AG04449 (cell line): Measurements from ENCODE around the gene ADAT1.

Source experiments
- CTCF ChIA-PET: fragments of 350-600 bp; formaldehyde crosslinking; extraction: SDS; loops from one replicate; lab custom pipeline; 2021; ENCODE audit warnings: antibody characterized with exemption; lab: Yijun Ruan, JAX
- POLR2A ChIA-PET: fragments of 400-600, 350-600 bp; formaldehyde crosslinking; extraction: SDS; loops from one replicate; lab custom pipeline; 2020; ENCODE audit warnings: antibody characterized with exemption, inconsistent platforms; lab: Yijun Ruan, JAX
- DNase-seq: peaks from one replicate; pipeline ENCODE4 v3.0.0-alpha.2; 2010; ENCODE audit warnings: low read depth, low spot score
- H3K4me3 ChIP-seq: 2 replicates; pipeline ENCODE4 v1.5.1; 2011; ENCODE audit warnings: low read depth, mild to moderate bottlenecking, control low read depth, low read length
- CTCF ChIP-seq: IDR thresholded peaks from one replicate; pipeline ENCODE4 v1.5.1; 2011; ENCODE audit warnings: mild to moderate bottlenecking, moderate library complexity, low read length, control low read depth, inconsistent platforms; ENCODE audit not compliant: insufficient read depth; ENCODE audit errors: missing control alignments

Gene ADAT1

GRCh38 chr16:75556431-75556950, 66.6 kb downstream of the ADAT1 start:
- peak overlapping the region; percentile 73 for H3K4me3 ChIP-seq
- no peak for TF ChIP-seq CTCF
- POLR2A ChIA-PET: interaction anchor here (1.0 kb wide), 1 partner anchor 40 kb away, joined by 3 read pairs; no protein-coding TSS in a partner anchor
- DNase-seq: no peak
- CTCF ChIA-PET: interaction anchor here (0.9 to 5.6 kb wide), 6 partner anchors 9 to 357 kb away, joined by 3 to 28 read pairs (median 4); partner anchors contain the start of genes GABARAPL2 and TMEM170A

- peak within 1 kb of the TSS; percentile 73 for H3K4me3 ChIP-seq
- ChIA-PET POLR2A (interaction anchor here (1.0 kb wide), 1 partner anchor 39 kb away, joined by 3 read pairs; no protein-coding TSS in a partner anchor), CTCF (interaction anchor here (0.9 to 5.6 kb wide), 6 partner anchors 10 to 357 kb away, joined by 3 to 28 read pairs (median 4); partner anchors contain the start of genes GABARAPL2 and TMEM170A)
- DNase-seq: peak; percentile 29
- peak; percentile 3 for TF ChIP-seq CTCF
These were observed 67.2 kb downstream of the ADAT1 start, which contains the start of gene TMEM231 for GRCh38 chr16:75555707-75556430. TSS of gene TMEM231 (minus strand) at chr16:75556252. CDS start at chr16:75556209, 43 bp downstream.

GRCh38 chr16:75555213-75555706, 67.8 kb downstream of the ADAT1 start:
- peak overlapping the region; percentile 73 for H3K4me3 ChIP-seq
- peak; percentile 47 for DNase-seq
- ChIA-PET POLR2A (interaction anchor here (0.7 kb wide), 1 partner anchor 93 kb away, joined by 3 read pairs; the partner anchor contains the start of genes KARS1 and TERF2IP), CTCF (interaction anchor here (0.9 to 6.3 kb wide), 9 partner anchors 10 to 356 kb away, joined by 3 to 52 read pairs (median 5); partner anchors contain the start of genes GABARAPL2 and TMEM170A)
- no peak for TF ChIP-seq CTCF

- POLR2A ChIA-PET: no interaction called here
- DNase-seq: no peak
- CTCF ChIA-PET: interaction anchor here (2.7 to 6.3 kb wide), 4 partner anchors 12 to 88 kb away, joined by 9 to 52 read pairs (median 20); partner anchors contain the start of gene TMEM170A
- no peak overlapping the region for H3K4me3 ChIP-seq
- no peak for TF ChIP-seq CTCF
These were observed 70.1 kb downstream of the ADAT1 start for GRCh38 chr16:75552951-75553350.

GRCh38 chr16:75550211-75550662, 72.8 kb downstream of the ADAT1 start:
- ChIA-PET POLR2A (no interaction called here), CTCF (interaction anchor here (0.8 to 6.3 kb wide), 8 partner anchors 9 to 351 kb away, joined by 3 to 52 read pairs (median 8); no protein-coding TSS in a partner anchor)
- peak; percentile 17 for TF ChIP-seq CTCF
- no peak overlapping the region for H3K4me3 ChIP-seq
- DNase-seq: no peak
